ENCODE measurements around the gene LRRC7. TPM values are rescaled to one million over a fixed set of nuclear protein-coding genes. Genes with fewer than 3 reads are reported as not detected.

LRRC7 gene
- total RNA-seq, 5 donors from 2014 or later (not counting 1 experiment from before 2014, with no cell fraction given) = 0.13 to 4.0 (median 0.54) TPM

- no peaks in the 10 kb centered on the region for H3K4me1 ChIP-seq (ENCODE audit: control insufficient read depth in 1 of 2, extremely low read depth in 1 of 2, insufficient read depth in 2 of 2, low read length in 2 of 2)
- no peak for ATAC-seq (replicated peaks in 1 of 4)
- H3K4me3 Mint-ChIP-seq = no peak overlapping the region
- H3K36me3 ChIP-seq (ENCODE audit: control insufficient read depth in 2 of 2, extremely low read depth in 1 of 2, insufficient read depth in 1 of 2, low read length in 1 of 2) = no peaks in the 10 kb centered on the region
- ChIA-PET POLR2A (no interaction called here), CTCF (no interaction called here)
- no peaks in the 10 kb centered on the region for H3K27me3 Mint-ChIP-seq
- H3K4me3 ChIP-seq (ENCODE audit: control insufficient read depth in 1 of 2, extremely low read depth in 1 of 2, low read length in 1 of 2) = no peak overlapping the region
- no peak for DNase-seq
- H3K36me3 Mint-ChIP-seq = no peaks in the 10 kb centered on the region
- 72% methylated on average over 6 of the region's 7 CpGs for WGBS (ENCODE audit: insufficient coverage)
- no peaks in the 10 kb centered on the region for H3K4me1 Mint-ChIP-seq
- peaks cover 0 to 23% (median 14%) of the 10 kb centered on the region in 3 donors for H3K9me3 Mint-ChIP-seq
- no peaks in the 10 kb centered on the region for H3K9me3 ChIP-seq
- no peak overlapping the region for H3K27ac Mint-ChIP-seq
- no peak overlapping the region for H3K27ac ChIP-seq (ENCODE audit: low read length)
- no peaks in the 10 kb centered on the region for H3K27me3 ChIP-seq (replicated peaks in 1 of 2; ENCODE audit: control insufficient read depth in 2 of 2, extremely low read depth in 1 of 2, insufficient read depth in 2 of 2, low read length in 1 of 2)
Observed at GRCh38 chr1:69671363-69672010, 103.8 kb downstream of the LRRC7 start.

GRCh38 chr1:69673321-69673720 lies 105.6 kb downstream of the LRRC7 start:
- Histone ChIP-seq H3K27me3 (replicated peaks in 1 of 2; ENCODE audit: control insufficient read depth in 2 of 2, extremely low read depth in 1 of 2, insufficient read depth in 2 of 2, low read length in 1 of 2) (no peaks in the 10 kb centered on the region), H3K27ac (ENCODE audit: low read length) (no peak overlapping the region), H3K4me3 (ENCODE audit: control insufficient read depth in 1 of 2, extremely low read depth in 1 of 2, low read length in 1 of 2) (no peak overlapping the region), H3K9me3 (no peaks in the 10 kb centered on the region), H3K36me3 (ENCODE audit: control insufficient read depth in 2 of 2, extremely low read depth in 1 of 2, insufficient read depth in 1 of 2, low read length in 1 of 2) (no peaks in the 10 kb centered on the region), H3K4me1 (ENCODE audit: control insufficient read depth in 1 of 2, extremely low read depth in 1 of 2, insufficient read depth in 2 of 2, low read length in 2 of 2) (no peaks in the 10 kb centered on the region)
- DNase-seq = no peak
- no peak overlapping the region for H3K27ac Mint-ChIP-seq
- ATAC-seq (replicated peaks in 1 of 4) = no peak
- WGBS (ENCODE audit: insufficient coverage) = no CpG with 5 or more reads among the region's 1 CpG
- no peaks in the 10 kb centered on the region for H3K27me3 Mint-ChIP-seq
- peaks cover 0 to 15% (median 13%) of the 10 kb centered on the region in 3 donors for H3K9me3 Mint-ChIP-seq
- no peak overlapping the region for H3K4me3 Mint-ChIP-seq
- no peaks in the 10 kb centered on the region for H3K36me3 Mint-ChIP-seq
- ChIA-PET POLR2A (no interaction called here), CTCF (no interaction called here)
- no peaks in the 10 kb centered on the region for H3K4me1 Mint-ChIP-seq

GRCh38 chr1:69679965-69680364 lies 112.2 kb downstream of the LRRC7 start:
- DNase-seq (no peak), ATAC-seq (replicated peaks in 1 of 4) (no peak)
- no peaks in the 10 kb centered on the region for H3K4me1 ChIP-seq (ENCODE audit: control insufficient read depth in 1 of 2, extremely low read depth in 1 of 2, insufficient read depth in 2 of 2, low read length in 2 of 2)
- no peak overlapping the region for H3K27ac ChIP-seq (ENCODE audit: low read length)
- H3K27me3 ChIP-seq (replicated peaks in 1 of 2; ENCODE audit: control insufficient read depth in 2 of 2, extremely low read depth in 1 of 2, insufficient read depth in 2 of 2, low read length in 1 of 2) = no peaks in the 10 kb centered on the region
- ChIA-PET POLR2A (no interaction called here), CTCF (no interaction called here)
- H3K36me3 ChIP-seq (ENCODE audit: control insufficient read depth in 2 of 2, extremely low read depth in 1 of 2, insufficient read depth in 1 of 2, low read length in 1 of 2) = no peaks in the 10 kb centered on the region
- Mint-ChIP-seq H3K4me1 (no peaks in the 10 kb centered on the region), H3K27me3 (no peaks in the 10 kb centered on the region), H3K36me3 (no peaks in the 10 kb centered on the region), H3K4me3 (no peak overlapping the region), H3K27ac (no peak overlapping the region), H3K9me3 (peaks cover 3 to 16% (median 11%) of the 10 kb centered on the region in 3 donors)
- no CpG with 5 or more reads among the region's 2 CpGs for WGBS (ENCODE audit: insufficient coverage)
- no peaks in the 10 kb centered on the region for H3K9me3 ChIP-seq
- H3K4me3 ChIP-seq (ENCODE audit: control insufficient read depth in 1 of 2, extremely low read depth in 1 of 2, low read length in 1 of 2) = no peak overlapping the region

- Mint-ChIP-seq H3K27ac (no peak overlapping the region), H3K4me3 (no peak overlapping the region), H3K4me1 (no peaks in the 10 kb centered on the region), H3K36me3 (no peaks in the 10 kb centered on the region), H3K27me3 (no peaks in the 10 kb centered on the region), H3K9me3 (peaks cover 6 to 28% (median 12%) of the 10 kb centered on the region in 3 donors)
- Histone ChIP-seq H3K27ac (ENCODE audit: low read length) (no peak overlapping the region), H3K36me3 (ENCODE audit: control insufficient read depth in 2 of 2, extremely low read depth in 1 of 2, insufficient read depth in 1 of 2, low read length in 1 of 2) (no peaks in the 10 kb centered on the region), H3K4me3 (ENCODE audit: control insufficient read depth in 1 of 2, extremely low read depth in 1 of 2, low read length in 1 of 2) (no peak overlapping the region), H3K9me3 (no peaks in the 10 kb centered on the region), H3K4me1 (ENCODE audit: control insufficient read depth in 1 of 2, extremely low read depth in 1 of 2, insufficient read depth in 2 of 2, low read length in 2 of 2) (no peaks in the 10 kb centered on the region), H3K27me3 (replicated peaks in 1 of 2; ENCODE audit: control insufficient read depth in 2 of 2, extremely low read depth in 1 of 2, insufficient read depth in 2 of 2, low read length in 1 of 2) (no peaks in the 10 kb centered on the region)
- ChIA-PET POLR2A (no interaction called here), CTCF (no interaction called here)
- WGBS (ENCODE audit: insufficient coverage) = no CpG with 5 or more reads among the region's 1 CpG
- ATAC-seq (replicated peaks in 1 of 4) (no peak), DNase-seq (no peak)
Observed at GRCh38 chr1:69686367-69686984, 118.8 kb downstream of the LRRC7 start.

- H3K27ac Mint-ChIP-seq = no peak overlapping the region
- ChIA-PET CTCF (no interaction called here), POLR2A (no interaction called here)
- H3K27me3 ChIP-seq (replicated peaks in 1 of 2; ENCODE audit: control insufficient read depth in 2 of 2, extremely low read depth in 1 of 2, insufficient read depth in 2 of 2, low read length in 1 of 2) = no peaks in the 10 kb centered on the region
- no peak overlapping the region for H3K27ac ChIP-seq (ENCODE audit: low read length)
- H3K4me3 Mint-ChIP-seq = no peak overlapping the region
- no peak overlapping the region for H3K4me3 ChIP-seq (ENCODE audit: control insufficient read depth in 1 of 2, extremely low read depth in 1 of 2, low read length in 1 of 2)
- H3K27me3 Mint-ChIP-seq = no peaks in the 10 kb centered on the region
- no peaks in the 10 kb centered on the region for H3K4me1 ChIP-seq (ENCODE audit: control insufficient read depth in 1 of 2, extremely low read depth in 1 of 2, insufficient read depth in 2 of 2, low read length in 2 of 2)
- H3K9me3 ChIP-seq = no peaks in the 10 kb centered on the region
- no peaks in the 10 kb centered on the region for H3K4me1 Mint-ChIP-seq
- no CpG with 5 or more reads among the region's 2 CpGs for WGBS (ENCODE audit: insufficient coverage)
- H3K9me3 Mint-ChIP-seq = peaks cover 5 to 31% (median 6%) of the 10 kb centered on the region in 3 donors
- H3K36me3 ChIP-seq (ENCODE audit: control insufficient read depth in 2 of 2, extremely low read depth in 1 of 2, insufficient read depth in 1 of 2, low read length in 1 of 2) = no peaks in the 10 kb centered on the region
- ATAC-seq (replicated peaks in 1 of 4) (no peak), DNase-seq (no peak)
- H3K36me3 Mint-ChIP-seq = no peaks in the 10 kb centered on the region
Observed at GRCh38 chr1:69688193-69688592, 120.5 kb downstream of the LRRC7 start.

- Histone ChIP-seq H3K36me3 (ENCODE audit: control insufficient read depth in 2 of 2, extremely low read depth in 1 of 2, insufficient read depth in 1 of 2, low read length in 1 of 2) (no peaks in the 10 kb centered on the region), H3K9me3 (no peaks in the 10 kb centered on the region), H3K27me3 (replicated peaks in 1 of 2; ENCODE audit: control insufficient read depth in 2 of 2, extremely low read depth in 1 of 2, insufficient read depth in 2 of 2, low read length in 1 of 2) (no peaks in the 10 kb centered on the region), H3K4me3 (ENCODE audit: control insufficient read depth in 1 of 2, extremely low read depth in 1 of 2, low read length in 1 of 2) (no peak overlapping the region), H3K4me1 (ENCODE audit: control insufficient read depth in 1 of 2, extremely low read depth in 1 of 2, insufficient read depth in 2 of 2, low read length in 2 of 2) (no peaks in the 10 kb centered on the region), H3K27ac (ENCODE audit: low read length) (no peak overlapping the region)
- 100% methylated on average over 1 of the region's 3 CpGs for WGBS (ENCODE audit: insufficient coverage)
- no peaks in the 10 kb centered on the region for H3K4me1 Mint-ChIP-seq
- DNase-seq (no peak), ATAC-seq (replicated peaks in 1 of 4) (no peak)
- no peak overlapping the region for H3K27ac Mint-ChIP-seq
- no peak overlapping the region for H3K4me3 Mint-ChIP-seq
- ChIA-PET POLR2A (no interaction called here), CTCF (no interaction called here)
- H3K27me3 Mint-ChIP-seq = no peaks in the 10 kb centered on the region
- peaks cover 10 to 17% (median 15%) of the 10 kb centered on the region in 3 donors for H3K9me3 Mint-ChIP-seq
- no peaks in the 10 kb centered on the region for H3K36me3 Mint-ChIP-seq
Observed at GRCh38 chr1:69691179-69691578, 123.5 kb downstream of the LRRC7 start.

All from T-cell (primary cell).